T-helper 2 cell treated with Interferon-gamma antibody and Interleukin-4, amounts not matched to agents 5 μg/mL and 100 μg/mL, for 36 hours (primary cell): ENCODE results near the gene IKZF3.
A peak's percentile ranks its signal among the peaks of the same experiment; 100 is the strongest.
"Not testable (repeated sequence)": the region's sequence is repeated elsewhere in the genome, so short reads cannot be mapped to it uniquely, and the experiment has no call there.

ENCODE experiments used
- DNase-seq: peaks from one replicate; pipeline ENCODE4 v3.0.0; 2021; ENCODE audit warnings: low spot score
- H3K27ac Mint-ChIP-seq: one replicate; pipeline ENCODE4 v1.8.0; 2021; ENCODE audit warnings: mild to moderate bottlenecking, mixed read lengths
- H3K27me3 Mint-ChIP-seq: one replicate; pipeline ENCODE4 v1.8.0; 2021; ENCODE audit warnings: low read depth, mixed read lengths
- H3K36me3 Mint-ChIP-seq: one replicate; pipeline ENCODE4 v1.8.0; 2021; ENCODE audit warnings: low read depth, mixed read lengths
- H3K4me1 Mint-ChIP-seq: one replicate; pipeline ENCODE4 v1.8.0; 2021; ENCODE audit warnings: low read depth, mixed read lengths
- H3K4me3 Mint-ChIP-seq: one replicate; pipeline ENCODE4 v1.8.0; 2022; ENCODE audit warnings: mild to moderate bottlenecking, moderate library complexity, mixed read lengths
- H3K9me3 Mint-ChIP-seq: one replicate; pipeline ENCODE4 v1.8.0; 2021; ENCODE audit warnings: mixed read lengths

The IKZF3 gene

DNA sequence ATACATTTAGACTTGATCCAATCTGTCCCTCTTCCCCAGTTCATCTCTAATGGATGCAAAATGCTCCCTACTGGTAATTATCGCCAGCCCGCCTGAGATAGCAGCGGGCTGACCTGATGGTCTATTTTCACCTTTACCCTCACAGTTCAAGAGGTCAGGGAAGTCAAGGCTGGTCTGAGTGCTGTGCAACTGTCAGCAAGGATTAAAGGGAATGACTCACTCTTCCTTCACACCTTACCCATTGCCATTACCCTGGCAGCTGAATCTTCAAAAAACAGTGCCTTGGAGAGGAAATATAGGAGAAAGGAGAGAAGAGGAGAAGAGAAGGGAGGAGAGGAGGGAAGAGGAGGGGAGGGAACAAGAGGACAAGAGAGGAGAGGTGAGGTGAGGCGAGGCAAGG lies 90.1 kb downstream of the IKZF3 start:
- Mint-ChIP-seq H3K9me3 (no peaks in the 10 kb centered on the region), H3K27ac (peak overlapping the region; percentile 73), H3K4me3 (peak overlapping the region; percentile 66), H3K27me3 (no peaks in the 10 kb centered on the region), H3K4me1 (peaks cover 75% of the 10 kb centered on the region), H3K36me3 (peaks cover 29% of the 10 kb centered on the region)
- DNase-seq: no peak

DNA sequence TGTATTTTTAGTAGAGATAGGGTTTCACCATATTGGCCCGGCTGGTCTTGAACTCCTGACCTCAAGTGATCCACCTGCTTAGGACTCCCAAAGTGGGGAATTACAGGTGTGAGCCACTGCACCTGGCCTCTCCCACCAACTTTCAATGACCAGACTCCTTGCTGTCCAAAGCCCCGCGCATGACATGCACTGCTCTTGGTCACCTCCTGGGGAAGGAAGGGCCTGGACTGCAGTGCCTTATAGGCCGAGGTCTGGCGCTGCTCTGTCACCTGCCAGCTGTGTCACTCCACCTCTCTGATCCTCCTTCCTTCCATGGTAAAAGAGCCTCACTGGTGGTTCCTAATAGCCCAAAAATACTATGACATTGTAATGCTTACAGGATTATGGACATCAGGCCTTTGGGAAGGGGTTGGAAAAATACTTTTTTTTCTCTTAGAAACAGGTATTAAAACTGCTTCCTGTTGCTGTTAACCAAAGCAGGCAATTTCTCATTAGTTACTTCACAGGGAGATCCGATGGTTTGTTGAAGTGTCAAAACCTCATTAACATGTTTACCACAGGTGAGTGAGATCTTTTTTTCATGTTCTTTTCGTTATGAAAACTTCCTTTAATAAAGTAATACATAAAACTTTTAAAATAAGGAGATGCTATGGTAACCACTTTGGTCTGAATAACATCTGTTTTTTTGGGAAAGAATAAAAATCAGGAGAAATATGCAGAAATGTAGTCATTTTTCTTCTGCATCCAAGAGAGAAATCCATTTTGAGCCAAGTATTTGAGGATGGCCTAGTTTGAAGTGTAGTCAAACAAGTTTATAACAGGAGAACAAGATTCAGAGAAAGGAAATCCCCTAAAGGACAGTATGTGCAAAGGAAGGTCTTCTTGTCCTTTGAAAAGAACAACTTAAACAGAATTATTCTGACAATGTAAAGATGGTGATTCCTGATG lies 90.9 kb downstream of the IKZF3 start:
- H3K4me3 Mint-ChIP-seq: peak overlapping the region; percentile 49
- H3K36me3 Mint-ChIP-seq: peaks cover 35% of the 10 kb centered on the region
- no peaks in the 10 kb centered on the region for H3K27me3 Mint-ChIP-seq
- H3K27ac Mint-ChIP-seq: peak overlapping the region; percentile 56
- H3K4me1 Mint-ChIP-seq: peaks cover 79% of the 10 kb centered on the region
- DNase-seq: no peak
- H3K9me3 Mint-ChIP-seq: no peaks in the 10 kb centered on the region

DNA sequence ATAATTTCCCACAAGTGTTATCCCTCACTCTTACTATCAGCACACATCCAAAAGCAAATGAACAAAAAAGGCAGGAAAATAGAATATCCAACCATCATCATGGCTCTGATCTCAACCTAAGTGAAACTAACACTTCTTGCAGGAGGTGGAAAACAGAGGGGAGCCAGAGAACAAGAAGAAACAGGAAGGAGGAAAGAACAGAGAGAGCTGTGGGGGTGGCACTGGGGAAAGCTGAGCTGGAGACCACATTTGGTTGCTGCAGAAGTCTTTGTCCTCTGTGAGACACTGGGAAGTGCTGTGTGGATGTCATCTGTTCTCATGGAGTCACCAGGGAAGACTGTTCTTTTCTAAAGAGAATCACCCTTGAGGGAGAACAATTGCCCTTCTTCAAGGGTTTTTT lies 91.7 kb downstream of the IKZF3 start:
- Mint-ChIP-seq H3K27ac (peak overlapping the region; percentile 66), H3K36me3 (peaks cover 40% of the 10 kb centered on the region), H3K4me3 (peak overlapping the region; percentile 52), H3K27me3 (no peaks in the 10 kb centered on the region), H3K4me1 (peaks cover 79% of the 10 kb centered on the region), H3K9me3 (no peaks in the 10 kb centered on the region)
- no peak for DNase-seq

DNA sequence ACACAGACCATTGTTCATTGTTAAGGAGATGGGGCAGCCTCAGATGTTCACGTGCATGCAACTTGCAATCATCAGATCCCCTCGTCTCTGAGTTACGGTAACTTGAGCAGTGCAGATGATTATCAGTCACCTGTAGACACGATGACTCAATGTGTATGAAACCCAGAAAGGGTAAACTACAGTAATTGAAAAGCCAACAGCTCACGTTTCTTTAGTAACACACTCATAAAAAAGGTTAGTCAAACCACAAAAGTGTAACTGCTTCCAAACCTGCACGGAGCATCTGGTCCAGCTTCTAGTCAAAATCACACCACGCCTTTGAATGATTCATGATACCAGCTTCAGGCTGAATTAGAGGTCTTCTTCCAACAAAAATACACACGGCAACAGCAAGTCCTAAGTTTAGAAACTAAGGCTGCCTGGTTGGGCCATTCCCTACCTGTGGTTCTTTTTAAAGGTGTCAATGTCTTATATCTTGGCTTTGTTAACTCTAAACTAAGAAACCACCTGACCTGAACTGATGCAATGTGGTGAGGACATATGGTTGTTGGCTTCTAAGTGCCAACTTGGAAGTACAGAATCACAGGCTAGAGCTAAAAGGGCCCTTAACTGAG lies 94.0 kb downstream of the IKZF3 start:
- Mint-ChIP-seq H3K27ac (peak overlapping the region; percentile 82), H3K4me1 (peaks cover 77% of the 10 kb centered on the region), H3K36me3 (peaks cover 53% of the 10 kb centered on the region), H3K4me3 (peak overlapping the region; percentile 18), H3K9me3 (no peaks in the 10 kb centered on the region), H3K27me3 (no peaks in the 10 kb centered on the region)
- DNase-seq: peak; percentile 79

DNA sequence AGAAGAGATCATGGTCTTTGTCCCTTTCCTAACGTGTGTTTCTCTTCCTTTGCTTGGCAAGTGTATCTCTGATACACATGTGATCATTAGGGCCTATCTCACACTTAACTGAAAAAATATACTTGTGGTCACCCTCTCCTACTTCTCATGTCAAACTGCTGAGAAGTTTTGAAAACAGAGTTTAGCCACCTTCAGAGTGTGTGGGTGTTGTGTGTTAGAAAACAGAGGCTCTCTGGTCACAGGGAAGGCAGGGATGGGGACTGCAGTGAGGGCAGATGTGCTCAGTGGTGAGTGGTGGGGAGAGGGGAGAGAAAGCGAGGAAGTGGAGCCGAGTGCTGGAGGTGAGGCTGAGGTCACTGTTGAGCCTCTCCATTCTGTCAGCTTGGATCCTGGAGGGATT lies 97.0 kb downstream of the IKZF3 start:
- Mint-ChIP-seq H3K4me1 (peaks cover 61% of the 10 kb centered on the region), H3K27me3 (no peaks in the 10 kb centered on the region), H3K36me3 (peaks cover 59% of the 10 kb centered on the region), H3K4me3 (peak overlapping the region; percentile 46), H3K27ac (peak overlapping the region; percentile 83), H3K9me3 (no peaks in the 10 kb centered on the region)
- DNase-seq: no peak

DNA sequence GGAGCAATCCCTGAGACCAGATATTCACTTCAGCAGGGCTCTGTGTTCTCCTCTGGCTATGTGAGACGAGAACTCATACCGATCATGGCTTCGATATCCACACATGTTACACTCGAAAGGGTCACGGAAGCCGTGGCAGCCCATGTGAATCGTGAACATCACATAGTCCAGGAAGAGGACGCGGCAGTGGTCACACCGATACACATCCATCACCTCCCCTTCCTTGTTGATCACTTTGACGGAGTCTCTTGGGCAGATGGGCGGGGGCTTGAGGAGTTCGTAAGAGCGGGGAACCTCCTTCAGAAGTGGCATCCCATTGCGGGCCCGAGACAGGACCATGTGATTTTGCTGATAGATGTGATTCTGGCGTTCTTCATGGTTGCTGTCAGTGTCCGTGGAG lies 98.3 kb downstream of the IKZF3 start:
- H3K27ac Mint-ChIP-seq: no peak overlapping the region
- no peak for DNase-seq
- H3K27me3 Mint-ChIP-seq: no peaks in the 10 kb centered on the region
- peaks cover 59% of the 10 kb centered on the region for H3K36me3 Mint-ChIP-seq
- peaks cover 49% of the 10 kb centered on the region for H3K4me1 Mint-ChIP-seq
- no peaks in the 10 kb centered on the region for H3K9me3 Mint-ChIP-seq
- H3K4me3 Mint-ChIP-seq: no peak overlapping the region

DNA sequence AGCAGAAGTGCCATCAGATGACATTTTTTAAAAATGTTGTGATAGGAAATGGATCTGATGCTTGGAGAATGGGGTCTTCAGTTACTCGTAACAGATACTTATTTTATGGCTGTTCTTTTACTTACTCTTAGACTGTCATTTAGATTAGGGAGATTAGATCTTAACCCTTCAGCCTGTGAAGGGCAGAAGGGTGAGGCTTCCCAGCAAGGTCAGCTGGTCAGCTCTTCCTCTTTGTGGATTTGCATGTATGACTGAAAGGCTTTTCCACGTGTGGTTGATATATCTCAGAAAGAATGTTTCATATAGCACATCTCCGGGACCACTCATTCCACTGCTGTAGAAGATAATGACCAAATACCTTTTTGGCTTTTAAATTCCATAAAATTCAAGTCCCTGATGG lies 98.9 kb downstream of the IKZF3 start:
- H3K4me3 Mint-ChIP-seq: no peak overlapping the region
- H3K4me1 Mint-ChIP-seq: peaks cover 43% of the 10 kb centered on the region
- DNase-seq: no peak
- no peaks in the 10 kb centered on the region for H3K9me3 Mint-ChIP-seq
- peaks cover 59% of the 10 kb centered on the region for H3K36me3 Mint-ChIP-seq
- H3K27me3 Mint-ChIP-seq: no peaks in the 10 kb centered on the region
- no peak overlapping the region for H3K27ac Mint-ChIP-seq

DNA sequence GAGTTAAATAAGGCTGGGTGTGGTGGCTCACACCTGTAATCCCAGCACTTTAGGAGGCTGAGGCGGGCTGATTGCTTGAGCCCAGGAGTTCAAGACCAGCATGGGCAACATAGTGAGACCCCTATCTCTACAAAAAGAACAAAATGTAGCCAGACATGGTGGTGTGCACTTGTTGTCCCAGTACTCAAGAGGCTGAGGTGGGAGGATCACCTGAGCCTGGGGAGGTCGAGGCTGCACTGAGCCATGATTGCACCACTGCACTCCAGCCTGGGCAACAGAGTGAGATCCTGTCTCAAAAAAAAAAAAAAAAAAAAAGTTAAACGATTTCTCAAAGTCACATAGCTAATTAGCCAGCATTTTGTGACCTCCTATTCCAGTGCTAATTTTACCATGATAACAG lies 99.9 kb downstream of the IKZF3 start:
- peaks cover 37% of the 10 kb centered on the region for H3K4me1 Mint-ChIP-seq

DNA sequence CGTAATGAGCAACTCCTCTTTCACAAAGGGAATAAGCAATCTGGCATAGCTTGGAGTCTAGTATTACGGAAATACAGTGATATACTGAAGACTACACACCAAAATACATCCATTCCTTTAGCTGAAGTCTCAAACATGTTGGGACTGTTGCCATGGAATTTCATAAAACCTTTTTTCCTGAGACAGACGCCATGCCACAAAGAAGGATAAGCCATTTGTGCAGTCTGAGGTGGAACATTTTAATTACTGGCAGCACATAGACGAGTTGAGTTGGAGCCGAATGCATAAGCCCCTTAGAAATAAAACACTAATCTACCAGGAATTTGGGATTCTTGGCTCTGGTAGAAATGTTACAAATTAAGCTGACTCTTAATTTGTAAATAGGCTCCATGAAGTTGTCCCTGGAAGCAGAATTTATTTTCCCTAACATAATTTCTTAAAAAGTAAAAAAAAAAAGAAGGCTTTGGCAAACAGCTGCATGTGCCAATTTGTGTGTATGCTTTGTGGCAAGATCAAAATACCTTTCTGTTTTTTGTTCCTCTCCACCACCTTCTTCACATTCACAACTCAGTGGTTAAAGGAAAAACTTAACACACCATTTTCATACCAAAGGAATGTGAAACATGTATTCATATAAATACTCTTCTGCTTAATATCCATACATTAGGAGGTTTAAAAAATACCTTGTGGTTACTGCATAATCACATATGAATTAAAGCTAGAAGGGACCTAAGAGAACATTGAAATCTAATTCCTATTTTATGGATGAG lies 100.9 kb downstream of the IKZF3 start:
- H3K4me3 Mint-ChIP-seq: no peak overlapping the region
- H3K9me3 Mint-ChIP-seq: no peaks in the 10 kb centered on the region
- no peaks in the 10 kb centered on the region for H3K27me3 Mint-ChIP-seq
- H3K4me1 Mint-ChIP-seq: peaks cover 40% of the 10 kb centered on the region
- no peak overlapping the region for H3K27ac Mint-ChIP-seq
- DNase-seq: no peak
- peaks cover 50% of the 10 kb centered on the region for H3K36me3 Mint-ChIP-seq

More for the DNA sequence above, 99.9 kb downstream of the IKZF3 start:
- H3K9me3 Mint-ChIP-seq, H3K27me3 Mint-ChIP-seq, H3K4me3 Mint-ChIP-seq, DNase-seq, H3K27ac Mint-ChIP-seq: not testable (repeated sequence)
- peaks cover 58% of the 10 kb centered on the region for H3K36me3 Mint-ChIP-seq

DNA sequence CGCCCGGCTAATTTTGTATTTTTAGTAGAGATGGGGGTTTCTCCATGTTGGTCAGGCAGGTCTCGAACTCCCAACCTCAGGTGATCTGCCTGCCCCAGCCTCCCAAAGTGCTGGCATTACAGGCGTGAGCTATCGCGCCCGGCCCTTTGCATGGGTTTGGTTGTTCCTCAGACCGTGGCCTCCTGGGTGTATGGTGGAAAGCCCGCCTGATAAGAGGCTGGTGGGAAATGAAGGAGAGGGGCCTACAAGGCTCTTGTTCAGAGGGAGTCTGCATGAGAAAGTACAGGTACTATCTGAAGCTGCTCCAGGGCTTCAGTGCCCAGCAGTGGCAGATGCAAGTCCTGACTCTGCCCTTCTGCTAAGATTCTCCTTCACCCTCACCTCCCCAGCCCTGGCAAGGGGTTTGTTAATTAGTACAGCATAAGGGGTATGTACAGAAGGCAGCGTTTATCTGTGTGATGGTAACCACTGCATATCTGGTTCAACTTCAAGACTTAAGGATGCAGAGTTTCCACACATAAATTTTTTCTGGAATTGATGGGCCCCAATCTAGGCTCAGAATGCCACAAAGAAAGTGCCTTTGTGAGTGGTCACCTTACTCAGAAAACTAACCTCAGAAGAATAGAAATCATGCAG lies 102.1 kb downstream of the IKZF3 start:
- Mint-ChIP-seq H3K4me3 (no peak overlapping the region), H3K36me3 (peaks cover 41% of the 10 kb centered on the region), H3K4me1 (peaks cover 42% of the 10 kb centered on the region), H3K27me3 (no peaks in the 10 kb centered on the region), H3K27ac (no peak overlapping the region), H3K9me3 (no peaks in the 10 kb centered on the region)
- DNase-seq: no peak

DNA sequence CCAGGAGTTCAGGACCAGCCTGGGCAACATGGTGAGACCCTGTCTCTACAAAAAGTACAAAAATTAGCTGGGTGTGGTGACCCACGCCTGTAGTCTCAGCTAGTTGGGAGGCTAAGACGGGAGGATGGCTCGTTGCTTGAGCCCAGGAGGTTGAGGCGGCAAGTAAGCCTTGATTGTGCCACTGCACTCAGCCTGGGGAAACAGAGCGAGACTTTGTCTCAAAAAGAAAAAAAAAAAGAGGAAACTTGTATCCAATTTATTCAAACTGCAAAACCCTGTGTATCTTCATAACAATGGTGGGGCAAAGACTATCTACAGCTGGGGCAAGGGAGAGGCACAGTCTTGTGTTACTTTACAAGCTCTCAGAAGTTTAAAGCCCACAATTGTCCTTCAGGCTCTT lies 104.9 kb downstream of the IKZF3 start:
- Mint-ChIP-seq H3K4me3 (no peak overlapping the region), H3K27ac (no peak overlapping the region), H3K27me3 (no peaks in the 10 kb centered on the region), H3K36me3 (peaks cover 18% of the 10 kb centered on the region), H3K9me3 (no peaks in the 10 kb centered on the region), H3K4me1 (peaks cover 48% of the 10 kb centered on the region)
- no peak for DNase-seq

DNA sequence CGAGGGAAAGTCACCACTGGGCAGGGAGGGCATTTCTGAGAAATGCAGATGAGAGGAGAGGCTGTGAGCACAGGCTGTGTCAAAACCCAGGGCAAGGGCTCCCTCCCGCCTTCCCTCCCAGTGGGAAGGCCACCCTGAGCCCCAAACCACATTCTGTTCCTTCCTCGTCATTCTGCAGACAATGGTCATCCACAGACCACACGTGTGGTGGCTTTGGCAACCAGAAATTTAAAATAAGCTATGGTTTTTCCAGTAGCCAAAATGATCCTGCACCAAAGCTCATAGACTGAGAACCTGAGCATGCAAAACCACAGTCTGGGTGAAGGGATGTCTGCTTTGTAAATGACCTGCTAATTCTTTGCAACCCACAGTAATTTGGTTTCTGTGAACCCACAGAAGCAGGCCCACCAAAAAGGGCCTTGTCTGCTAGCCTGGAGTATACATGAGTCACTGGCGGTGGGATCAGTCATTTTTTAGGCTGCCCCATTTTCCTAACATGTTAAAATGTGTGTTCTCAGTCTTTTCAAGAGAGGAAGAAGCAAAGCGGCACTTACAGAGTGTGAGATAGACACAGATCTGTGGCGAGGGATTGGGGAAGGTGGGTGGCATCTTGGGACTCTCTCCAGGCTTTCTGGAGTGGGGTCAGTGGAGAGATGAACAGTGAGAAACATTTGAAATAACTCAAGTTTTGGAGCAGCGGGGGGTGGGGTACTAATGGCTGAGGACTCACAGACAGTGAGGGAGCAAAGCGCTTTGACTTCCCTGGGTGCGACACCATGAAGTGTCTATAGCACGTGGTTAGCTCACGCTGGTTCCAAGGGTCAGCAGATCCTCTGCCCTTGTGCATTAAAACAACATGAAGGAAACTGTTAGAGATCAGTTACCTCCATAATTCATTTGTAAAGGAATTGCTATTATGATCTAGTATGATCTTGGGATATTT lies 105.9 kb downstream of the IKZF3 start:
- H3K27ac Mint-ChIP-seq: peak overlapping the region; percentile 82
- H3K36me3 Mint-ChIP-seq: peaks cover 14% of the 10 kb centered on the region
- H3K9me3 Mint-ChIP-seq: no peaks in the 10 kb centered on the region
- H3K27me3 Mint-ChIP-seq: no peaks in the 10 kb centered on the region
- H3K4me1 Mint-ChIP-seq: peaks cover 52% of the 10 kb centered on the region
- DNase-seq: peak; percentile 62
- peak overlapping the region; percentile 49 for H3K4me3 Mint-ChIP-seq

DNA sequence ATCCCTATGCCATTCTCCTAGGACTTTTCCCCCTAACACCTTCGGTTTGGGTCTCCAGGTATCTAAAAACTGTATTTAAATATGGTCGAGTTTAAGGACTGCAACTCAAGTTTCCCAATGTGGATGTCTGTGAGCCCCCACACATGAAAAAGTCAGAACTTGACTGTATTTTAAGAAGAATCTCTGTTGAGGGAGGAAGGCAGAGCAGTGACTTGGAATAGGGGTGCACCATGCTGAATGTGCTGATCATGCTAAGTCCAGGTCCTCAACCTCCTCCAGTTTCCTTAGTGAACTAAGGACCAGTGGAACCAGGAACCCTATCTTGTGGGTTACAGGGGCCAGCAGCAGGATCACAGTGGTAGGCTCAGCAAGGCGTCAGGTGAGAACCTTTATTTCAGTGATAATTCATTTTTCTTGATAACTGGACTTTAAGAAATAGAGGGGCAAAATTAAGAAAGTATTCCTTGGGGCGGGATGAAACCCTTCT lies 106.9 kb downstream of the IKZF3 start:
- H3K27me3 Mint-ChIP-seq: no peaks in the 10 kb centered on the region
- DNase-seq: no peak
- no peaks in the 10 kb centered on the region for H3K9me3 Mint-ChIP-seq
- peaks cover 7% of the 10 kb centered on the region for H3K36me3 Mint-ChIP-seq
- peak overlapping the region; percentile 49 for H3K4me3 Mint-ChIP-seq
- peak overlapping the region; percentile 82 for H3K27ac Mint-ChIP-seq
- peaks cover 53% of the 10 kb centered on the region for H3K4me1 Mint-ChIP-seq
